HEK293 (cell line): ENCODE data around the gene CTNNB1.

Experiments
- ZBTB1 ChIP-seq: fragments of 450-650 bp; formaldehyde crosslinking; IDR thresholded peaks from 2 replicates; pipeline ENCODE4 v1.5.1; 2016; ENCODE audit warnings: missing biosample characterization, missing genetic modification characterization
- ZNF2 ChIP-seq: fragments of 450-650 bp; formaldehyde crosslinking; IDR thresholded peaks from 2 replicates; pipeline ENCODE4 v1.5.1; 2016; ENCODE audit warnings: missing biosample characterization, missing genetic modification characterization
- ZNF266 ChIP-seq: fragments of 450-650 bp; formaldehyde crosslinking; IDR thresholded peaks from 2 replicates; pipeline ENCODE4 v1.5.1; 2016; ENCODE audit warnings: missing biosample characterization, missing genetic modification characterization, low read depth
- ZNF391 ChIP-seq: fragments of 450-650 bp; formaldehyde crosslinking; IDR thresholded peaks from 2 replicates; pipeline ENCODE4 v1.5.1; 2016; ENCODE audit warnings: low read depth, missing biosample characterization, missing genetic modification characterization, borderline replicate concordance
- TF ChIP-seq, protein P1 (sequence below): sonication (generic); formaldehyde crosslinking; IDR thresholded peaks from 2 replicates; pipeline ENCODE4 v1.8.1; 2022; ENCODE audit warnings: mild to moderate bottlenecking, moderate library complexity, missing genetic modification reagents
- TF ChIP-seq, protein P2 (sequence below): fragments of 450-650 bp; formaldehyde crosslinking; IDR thresholded peaks from 2 replicates; pipeline ENCODE4 v1.5.1; 2016; ENCODE audit warnings: missing biosample characterization, missing genetic modification characterization

DNA sequence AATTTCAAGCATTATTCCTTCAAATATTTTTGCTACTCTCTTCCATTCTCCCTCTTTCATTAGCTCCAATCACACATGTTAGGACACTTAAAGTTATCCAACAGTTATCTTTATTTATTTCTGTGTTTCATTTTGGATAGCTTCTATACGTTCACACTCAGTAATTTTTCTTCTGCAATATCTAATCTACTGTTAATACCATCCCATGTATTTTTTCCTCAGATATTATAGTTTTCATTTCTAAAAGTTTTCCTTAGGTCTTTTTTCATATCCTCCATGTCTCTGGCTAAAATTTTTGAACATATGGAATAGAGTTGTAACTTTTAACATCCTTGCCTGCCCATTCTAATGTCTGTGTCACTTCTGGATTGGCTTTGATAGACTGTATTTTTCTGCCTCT lies 73.4 kb downstream of the CTNNB1 start:
- TF ChIP-seq ZNF266 (no peak), ZBTB1 (tag by site-specific recombination) (no peak), ZNF391 (tag by site-specific recombination) (no peak), ZNF2 (tag by site-specific recombination) (no peak)
- TF ChIP-seq, protein P1, sequence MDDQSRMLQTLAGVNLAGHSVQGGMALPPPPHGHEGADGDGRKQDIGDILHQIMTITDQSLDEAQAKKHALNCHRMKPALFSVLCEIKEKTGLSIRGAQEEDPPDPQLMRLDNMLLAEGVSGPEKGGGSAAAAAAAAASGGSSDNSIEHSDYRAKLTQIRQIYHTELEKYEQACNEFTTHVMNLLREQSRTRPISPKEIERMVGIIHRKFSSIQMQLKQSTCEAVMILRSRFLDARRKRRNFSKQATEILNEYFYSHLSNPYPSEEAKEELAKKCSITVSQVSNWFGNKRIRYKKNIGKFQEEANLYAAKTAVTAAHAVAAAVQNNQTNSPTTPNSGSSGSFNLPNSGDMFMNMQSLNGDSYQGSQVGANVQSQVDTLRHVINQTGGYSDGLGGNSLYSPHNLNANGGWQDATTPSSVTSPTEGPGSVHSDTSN (CRISPR knock-in tag) = no peak
- TF ChIP-seq, protein P2, sequence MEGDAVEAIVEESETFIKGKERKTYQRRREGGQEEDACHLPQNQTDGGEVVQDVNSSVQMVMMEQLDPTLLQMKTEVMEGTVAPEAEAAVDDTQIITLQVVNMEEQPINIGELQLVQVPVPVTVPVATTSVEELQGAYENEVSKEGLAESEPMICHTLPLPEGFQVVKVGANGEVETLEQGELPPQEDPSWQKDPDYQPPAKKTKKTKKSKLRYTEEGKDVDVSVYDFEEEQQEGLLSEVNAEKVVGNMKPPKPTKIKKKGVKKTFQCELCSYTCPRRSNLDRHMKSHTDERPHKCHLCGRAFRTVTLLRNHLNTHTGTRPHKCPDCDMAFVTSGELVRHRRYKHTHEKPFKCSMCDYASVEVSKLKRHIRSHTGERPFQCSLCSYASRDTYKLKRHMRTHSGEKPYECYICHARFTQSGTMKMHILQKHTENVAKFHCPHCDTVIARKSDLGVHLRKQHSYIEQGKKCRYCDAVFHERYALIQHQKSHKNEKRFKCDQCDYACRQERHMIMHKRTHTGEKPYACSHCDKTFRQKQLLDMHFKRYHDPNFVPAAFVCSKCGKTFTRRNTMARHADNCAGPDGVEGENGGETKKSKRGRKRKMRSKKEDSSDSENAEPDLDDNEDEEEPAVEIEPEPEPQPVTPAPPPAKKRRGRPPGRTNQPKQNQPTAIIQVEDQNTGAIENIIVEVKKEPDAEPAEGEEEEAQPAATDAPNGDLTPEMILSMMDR (tag by site-specific recombination) = no peak
